Dendritic cell treated with granulocyte-macrophage colony-stimulating factor and Interleukin-4, amounts not matched to agents 40 ng/mL and 50 ng/mL, for 4 days (primary cell): Measurements from ENCODE around the gene TOMM40L.

Source experiments
- H3K27ac Mint-ChIP-seq: one replicate; pipeline ENCODE4 v1.8.0; 2022; ENCODE audit warnings: mild to moderate bottlenecking, mixed read lengths
- H3K27me3 Mint-ChIP-seq: one replicate; pipeline ENCODE4 v1.8.0; 2022; ENCODE audit warnings: mild to moderate bottlenecking, mixed read lengths
- H3K36me3 Mint-ChIP-seq: one replicate; pipeline ENCODE4 v1.8.0; 2022; ENCODE audit warnings: low read depth, mixed read lengths
- H3K4me1 Mint-ChIP-seq: one replicate; pipeline ENCODE4 v1.8.0; 2022; ENCODE audit warnings: low read depth, mixed read lengths
- H3K4me3 Mint-ChIP-seq: one replicate; pipeline ENCODE4 v1.8.0; 2022; ENCODE audit warnings: mild to moderate bottlenecking, moderate library complexity, mixed read lengths
- H3K9me3 Mint-ChIP-seq: one replicate; pipeline ENCODE4 v1.8.0; 2022; ENCODE audit warnings: mixed read lengths
- intact Hi-C: fragments of 100-400 bp; cut with micrococcal nuclease; formaldehyde crosslinking; loops from one replicate; pipeline ENCODE4 v1.15.0; 2022

Gene TOMM40L

GRCh38 chr1:161260376-161261260 is 34.8 kb downstream of the TOMM40L start:
- no peak overlapping the region for H3K4me3 Mint-ChIP-seq
- H3K4me1 Mint-ChIP-seq = peaks cover 13% of the 10 kb centered on the region
- H3K36me3 Mint-ChIP-seq = no peaks in the 10 kb centered on the region
- no peak overlapping the region for H3K27ac Mint-ChIP-seq
- peaks cover 60% of the 10 kb centered on the region for H3K27me3 Mint-ChIP-seq
- intact Hi-C loops = no loop called here
- peaks cover 21% of the 10 kb centered on the region for H3K9me3 Mint-ChIP-seq

GRCh38 chr1:161261261-161262235 is 35.7 kb downstream of the TOMM40L start:
- intact Hi-C loops = no loop called here
- Mint-ChIP-seq H3K4me1 (peaks cover 13% of the 10 kb centered on the region), H3K4me3 (no peak overlapping the region), H3K36me3 (no peaks in the 10 kb centered on the region), H3K27me3 (peaks cover 64% of the 10 kb centered on the region), H3K9me3 (peaks cover 17% of the 10 kb centered on the region), H3K27ac (no peak overlapping the region)

DNA sequence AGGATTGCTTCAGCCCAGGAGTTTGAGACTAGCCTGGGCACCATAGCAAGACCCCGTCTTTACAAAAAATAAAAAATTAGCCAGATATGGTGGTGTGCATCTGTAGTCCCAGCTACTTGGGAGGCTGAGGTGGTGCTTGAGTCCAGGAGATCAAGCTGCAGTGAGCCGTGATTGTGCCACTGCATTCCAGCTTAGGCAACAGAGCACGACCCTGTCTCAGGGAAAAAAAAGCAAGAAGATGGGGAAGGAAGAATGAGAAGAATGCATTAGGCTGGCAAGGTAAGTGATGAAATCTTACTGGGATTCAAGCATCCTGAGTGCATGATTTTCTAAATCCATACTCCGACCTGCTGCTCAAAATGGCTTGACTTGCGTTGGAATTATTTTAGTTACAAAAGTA is 39.4 kb downstream of the TOMM40L start:
- Mint-ChIP-seq H3K27ac (no peak overlapping the region), H3K9me3 (no peaks in the 10 kb centered on the region), H3K27me3 (peaks cover 29% of the 10 kb centered on the region), H3K4me1 (peaks cover 11% of the 10 kb centered on the region), H3K36me3 (no peaks in the 10 kb centered on the region), H3K4me3 (no peak overlapping the region)
- intact Hi-C loops = no loop called here

GRCh38 chr1:161266202-161266601 is 40.3 kb downstream of the TOMM40L start:
- no peak overlapping the region for H3K27ac Mint-ChIP-seq
- peaks cover 11% of the 10 kb centered on the region for H3K4me1 Mint-ChIP-seq
- H3K4me3 Mint-ChIP-seq = no peak overlapping the region
- H3K9me3 Mint-ChIP-seq = no peaks in the 10 kb centered on the region
- H3K36me3 Mint-ChIP-seq = no peaks in the 10 kb centered on the region
- peaks cover 20% of the 10 kb centered on the region for H3K27me3 Mint-ChIP-seq
- intact Hi-C loops = no loop called here

- Mint-ChIP-seq H3K4me1 (peaks cover 11% of the 10 kb centered on the region), H3K27me3 (peaks cover 17% of the 10 kb centered on the region), H3K9me3 (no peaks in the 10 kb centered on the region), H3K4me3 (no peak overlapping the region), H3K27ac (no peak overlapping the region), H3K36me3 (no peaks in the 10 kb centered on the region)
- intact Hi-C loops = no loop called here
Observed at GRCh38 chr1:161266836-161267235, 41.0 kb downstream of the TOMM40L start.

GRCh38 chr1:161267321-161267720 is 41.5 kb downstream of the TOMM40L start:
- Mint-ChIP-seq H3K4me1 (peaks cover 11% of the 10 kb centered on the region), H3K27ac (no peak overlapping the region), H3K27me3 (peaks cover 14% of the 10 kb centered on the region), H3K4me3 (no peak overlapping the region), H3K9me3 (no peaks in the 10 kb centered on the region), H3K36me3 (no peaks in the 10 kb centered on the region)
- intact Hi-C loops = no loop called here

GRCh38 chr1:161273402-161273801 is 47.5 kb downstream of the TOMM40L start:
- Mint-ChIP-seq H3K27ac (no peak overlapping the region), H3K4me3 (no peak overlapping the region), H3K36me3 (no peaks in the 10 kb centered on the region), H3K9me3 (no peaks in the 10 kb centered on the region), H3K27me3 (peaks cover 29% of the 10 kb centered on the region), H3K4me1 (no peaks in the 10 kb centered on the region)
- intact Hi-C loops = no loop called here

GRCh38 chr1:161274874-161275273 is 49.0 kb downstream of the TOMM40L start:
- intact Hi-C loops = no loop called here
- Mint-ChIP-seq H3K4me1 (no peaks in the 10 kb centered on the region), H3K36me3 (no peaks in the 10 kb centered on the region), H3K27ac (no peak overlapping the region), H3K4me3 (no peak overlapping the region), H3K9me3 (no peaks in the 10 kb centered on the region), H3K27me3 (peaks cover 32% of the 10 kb centered on the region)
